ENCODE results near the gene HDAC3.

Gene HDAC3

GRCh38 chr5:141649972-141650371 lies 13.3 kb upstream of the HDAC3 start:
- no peak overlapping the region for H3K4me3 ChIP-seq (ENCODE audit: low read length)
- TF ChIP-seq ZNF274 (IDR thresholded peaks at IDR 0.05; ENCODE audit: low read depth, low read length), result no peak

- H3K4me3 ChIP-seq (ENCODE audit: low read length), result no peak overlapping the region
- no peak for TF ChIP-seq ZNF274 (IDR thresholded peaks at IDR 0.05; ENCODE audit: low read depth, low read length)
These were observed 12.5 kb upstream of the HDAC3 start for GRCh38 chr5:141649056-141649688.

- no peak for TF ChIP-seq ZNF274 (IDR thresholded peaks at IDR 0.05; ENCODE audit: low read depth, low read length)
- no peak overlapping the region for H3K4me3 ChIP-seq (ENCODE audit: low read length)
These were observed 11.2 kb upstream of the HDAC3 start for GRCh38 chr5:141647851-141648250.

GRCh38 chr5:141647242-141647641 lies 10.6 kb upstream of the HDAC3 start:
- H3K4me3 ChIP-seq (ENCODE audit: low read length), result no peak overlapping the region
- no peak for TF ChIP-seq ZNF274 (IDR thresholded peaks at IDR 0.05; ENCODE audit: low read depth, low read length)

DNA sequence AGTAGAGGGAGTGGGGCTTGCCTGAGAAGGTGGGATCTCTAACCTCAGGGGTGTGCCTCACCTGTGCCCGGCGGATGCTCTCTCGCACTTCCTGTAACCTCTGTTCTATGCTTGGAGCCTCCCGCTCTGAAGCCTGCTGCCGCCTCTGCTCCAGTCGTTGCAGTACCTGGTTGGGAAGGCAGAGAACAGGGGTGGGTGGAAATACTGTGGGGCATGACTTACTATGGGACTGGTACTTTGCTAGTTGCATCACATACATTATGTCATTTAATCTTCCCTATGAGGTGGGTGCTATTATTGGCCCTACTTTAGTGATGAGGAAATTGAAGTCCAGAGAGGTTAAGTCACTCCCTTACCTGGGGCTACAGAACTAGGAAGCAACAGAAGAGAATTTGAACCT lies 9.4 kb upstream of the HDAC3 start:
- no peak overlapping the region for H3K4me3 ChIP-seq (ENCODE audit: low read length)
- TF ChIP-seq ZNF274 (IDR thresholded peaks at IDR 0.05; ENCODE audit: low read depth, low read length), result no peak

- H3K4me3 ChIP-seq (ENCODE audit: low read length), result no peak overlapping the region
- no peak for TF ChIP-seq ZNF274 (IDR thresholded peaks at IDR 0.05; ENCODE audit: low read depth, low read length)
These were observed 5.1 kb upstream of the HDAC3 start for GRCh38 chr5:141641634-141642267.

DNA sequence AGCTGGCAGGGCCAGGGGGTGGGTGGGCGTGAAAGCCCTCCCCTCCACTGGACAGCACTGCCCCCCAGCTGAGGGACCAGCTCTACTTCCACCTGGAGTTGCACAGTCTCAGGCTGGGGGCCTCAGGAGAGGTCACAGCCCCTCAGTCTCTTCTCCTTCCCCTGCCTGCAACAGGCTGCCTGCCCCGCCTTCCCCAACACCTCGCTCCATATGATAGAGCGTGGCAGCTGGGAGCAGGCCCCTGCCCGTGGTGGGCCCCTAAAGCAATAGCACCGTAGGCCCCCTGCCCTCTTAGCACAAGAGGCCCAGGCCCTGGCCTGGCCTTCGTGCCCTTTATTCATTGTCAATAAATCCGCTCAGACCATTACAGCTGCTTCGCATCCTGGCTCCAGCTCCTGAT lies 4.0 kb upstream of the HDAC3 start:
- no peak overlapping the region for H3K4me3 ChIP-seq (ENCODE audit: low read length)
- TF ChIP-seq ZNF274 (IDR thresholded peaks at IDR 0.05; ENCODE audit: low read depth, low read length), result no peak

DNA sequence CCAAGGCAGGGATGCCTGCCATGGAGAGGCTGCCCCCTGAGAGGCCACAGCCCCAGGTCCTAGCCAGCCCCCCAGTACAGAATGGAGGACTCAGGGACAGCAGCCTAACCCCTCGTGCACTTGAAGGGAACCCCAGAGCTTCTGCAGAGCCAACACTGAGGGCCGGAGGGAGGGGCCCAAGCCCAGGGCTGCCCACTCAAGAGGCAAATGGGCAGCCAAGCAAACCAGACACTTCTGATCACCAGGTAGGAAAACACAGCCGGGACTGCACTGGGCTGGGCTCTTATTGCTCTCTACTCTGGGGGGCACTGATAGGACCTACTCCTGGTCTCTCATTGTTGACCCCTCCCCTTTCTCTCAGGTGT lies 3.4 kb upstream of the HDAC3 start:
- no peak for TF ChIP-seq ZNF274 (IDR thresholded peaks at IDR 0.05; ENCODE audit: low read depth, low read length)
- H3K4me3 ChIP-seq (ENCODE audit: low read length), result no peak overlapping the region

DNA sequence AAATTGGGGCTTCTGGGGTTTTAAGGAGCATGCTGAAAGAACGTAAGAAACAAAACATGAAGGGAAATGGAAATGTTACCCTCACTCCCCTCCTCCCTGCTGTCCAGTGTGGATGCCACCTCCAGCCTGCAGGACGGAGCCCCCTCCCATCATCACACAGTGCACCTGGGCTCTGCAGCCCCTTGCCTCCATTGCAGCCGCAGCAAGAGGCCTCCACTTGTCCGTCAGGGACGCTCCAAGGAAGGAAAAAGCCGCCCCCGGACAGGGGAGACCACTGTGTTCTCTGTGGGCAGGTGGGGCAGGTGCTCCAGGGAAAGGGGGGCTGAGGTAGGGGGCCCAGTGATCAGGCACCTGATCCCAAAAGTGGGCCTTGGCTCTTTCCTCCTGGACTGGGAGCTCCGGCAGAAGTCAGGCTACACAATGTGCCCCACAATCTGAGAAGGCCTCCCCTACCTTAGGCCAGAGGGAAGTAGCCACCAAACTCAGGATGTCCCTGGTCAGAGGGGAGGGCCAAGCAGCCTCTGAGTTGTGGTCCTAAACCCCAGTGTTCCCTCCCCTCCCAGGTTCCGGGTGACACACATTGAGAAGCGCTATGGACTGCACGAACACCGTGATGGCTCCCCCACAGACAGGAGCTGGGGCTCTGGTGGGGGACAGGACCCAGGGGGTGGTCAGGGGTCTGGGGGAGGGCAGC lies 2.9 kb upstream of the HDAC3 start:
- TF ChIP-seq ZNF274 (IDR thresholded peaks at IDR 0.05; ENCODE audit: low read depth, low read length), result no peak

GRCh38 chr5:141638771-141639170 lies 2.1 kb upstream of the HDAC3 start:
- TF ChIP-seq ZNF274 (IDR thresholded peaks at IDR 0.05; ENCODE audit: low read depth, low read length), result no peak
- H3K4me3 ChIP-seq (ENCODE audit: low read length), result no peak overlapping the region

More for the DNA sequence above, 2.9 kb upstream of the HDAC3 start:
- H3K4me3 ChIP-seq (ENCODE audit: low read length), result no peak overlapping the region

GRCh38 chr5:141637767-141638419 lies 1.2 kb upstream of the HDAC3 start:
- TF ChIP-seq ZNF274 (IDR thresholded peaks at IDR 0.05; ENCODE audit: low read depth, low read length), result no peak
- H3K4me3 ChIP-seq (ENCODE audit: low read length), result peak overlapping the region; percentile 87; the same call in 1 of the 2 replicates

DNA sequence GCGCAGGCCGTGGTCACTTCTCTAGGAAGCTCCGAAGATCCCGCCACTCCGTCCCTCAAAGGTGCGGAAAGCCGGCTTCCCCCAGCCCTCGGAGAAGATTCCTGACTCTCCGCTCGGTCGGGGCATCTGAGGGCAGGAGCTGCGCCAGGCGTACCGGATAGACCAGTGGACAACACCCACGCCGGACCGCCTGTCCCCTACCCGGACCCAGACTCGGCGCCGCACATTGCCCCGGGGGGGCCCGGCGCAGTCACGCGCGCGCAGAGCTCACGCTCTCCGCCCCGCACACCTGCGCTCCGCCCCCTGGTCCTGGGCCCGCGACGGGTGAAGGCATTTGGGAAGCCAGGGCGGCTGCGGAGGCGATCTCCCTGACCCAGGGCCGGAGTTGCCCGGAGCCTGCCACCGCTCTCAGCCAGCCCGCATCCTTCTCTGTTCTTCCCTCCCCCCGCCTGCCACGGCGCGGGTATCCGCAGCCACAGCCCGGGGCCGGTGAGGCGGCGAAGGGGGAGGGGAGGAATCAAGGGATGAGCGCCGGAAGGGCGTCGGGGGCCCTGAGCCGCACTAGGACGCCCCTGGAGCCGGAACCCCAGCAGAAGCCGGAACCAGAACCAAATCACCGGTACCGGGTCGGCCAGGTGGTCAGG lies 596 bp upstream of the HDAC3 start:
- TF ChIP-seq ZNF274 (IDR thresholded peaks at IDR 0.05; ENCODE audit: low read depth, low read length), result no peak
- H3K4me3 ChIP-seq (ENCODE audit: low read length), result peak overlapping the region; percentile 87

DNA sequence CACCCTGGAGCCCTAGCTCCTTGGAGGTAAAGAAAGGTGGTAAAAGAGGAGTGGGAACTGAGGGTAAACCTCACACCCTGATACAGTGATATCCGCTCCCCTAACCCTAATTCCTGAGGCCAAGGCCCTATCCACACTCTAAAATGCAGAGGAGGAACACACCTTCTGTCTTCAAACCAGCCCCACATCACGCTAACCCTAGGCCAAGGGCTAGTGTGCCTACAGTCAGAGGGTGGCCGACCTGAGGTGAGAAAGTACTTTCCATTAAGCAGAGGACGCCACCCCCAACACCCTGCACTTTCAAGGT lies 590 bp downstream of the HDAC3 start:
- no peak for TF ChIP-seq ZNF274 (IDR thresholded peaks at IDR 0.05; ENCODE audit: low read depth, low read length)

GRCh38 chr5:141635646-141636045 lies 1.0 kb downstream of the HDAC3 start:
- no peak for TF ChIP-seq ZNF274 (IDR thresholded peaks at IDR 0.05; ENCODE audit: low read depth, low read length)

More for the DNA sequence above, 590 bp downstream of the HDAC3 start:
- peak overlapping the region; percentile 87 for H3K4me3 ChIP-seq (ENCODE audit: low read length)

More at GRCh38 chr5:141635646-141636045, 1.0 kb downstream of the HDAC3 start:
- peak overlapping the region; percentile 87 for H3K4me3 ChIP-seq (ENCODE audit: low read length)
